Suprapubic skin (tissue), 4 donors: ENCODE data around the gene NRF1. TPM values are rescaled to one million over a fixed set of nuclear protein-coding genes. Genes with fewer than 3 reads are reported as not detected.
"Not testable (repeated sequence)": the region's sequence is repeated elsewhere in the genome, so short reads cannot be mapped to it uniquely, and the experiment has no call there.

ENCODE experiments used
- DNase-seq, 2 donors: peaks; one replicate each; pipeline ENCODE4 v3.0.0-alpha.2; 2019; ENCODE audit warnings: low spot score in 2 of 2
- H3K27ac ChIP-seq: fragments of 200-600 bp; sonication (generic); one replicate; pipeline ENCODE4 v1.5.1; 2019
- H3K27me3 ChIP-seq: fragments of 200-600 bp; sonication (generic); one replicate; pipeline ENCODE4 v1.5.1; 2019
- H3K36me3 ChIP-seq: fragments of 200-600 bp; sonication (generic); one replicate; pipeline ENCODE4 v1.5.1; 2019
- H3K4me1 ChIP-seq: fragments of 200-600 bp; sonication (generic); one replicate; pipeline ENCODE4 v1.5.1; 2019
- H3K4me3 ChIP-seq: fragments of 200-600 bp; sonication (generic); one replicate; pipeline ENCODE4 v1.5.1; 2019; ENCODE audit warnings: mild to moderate bottlenecking
- H3K9me3 ChIP-seq: fragments of 200-600 bp; sonication (generic); one replicate; pipeline ENCODE4 v1.5.1; 2019
- CTCF ChIP-seq, 2 donors: fragments of 200-600 bp in 1 of 2; fragments of 450-650 bp in 1 of 2; sonication (generic) in 1 of 2; IDR thresholded peaks; one replicate each; pipeline ENCODE4 v1.5.1; 2016 to 2019; ENCODE audit warnings: antibody characterized with exemption in 2 of 2, mild to moderate bottlenecking in 1 of 2, moderate library complexity in 1 of 2
- EP300 ChIP-seq: sonication (generic); formaldehyde crosslinking; IDR thresholded peaks from one replicate; pipeline ENCODE4 v1.6.1; 2017; ENCODE audit warnings: antibody characterized with exemption
- POLR2A ChIP-seq, 2 donors: fragments of 450-650 bp; IDR thresholded peaks; one replicate each; pipeline ENCODE4 v1.6.1; 2017; ENCODE audit warnings: antibody characterized with exemption in 2 of 2, mild to moderate bottlenecking in 2 of 2, moderate library complexity in 2 of 2
- POLR2AphosphoS5 ChIP-seq, 3 donors: sonication (generic); formaldehyde crosslinking; IDR thresholded peaks; one replicate each; pipeline ENCODE4 v1.6.1; 2017; ENCODE audit warnings: antibody characterized with exemption in 3 of 3
- WGBS: methylation state at CpG from one replicate; pipeline ENCODE4 v1.1.5; 2018; 5-methylcytosine and 5-hydroxymethylcytosine counted together
- total RNA-seq, 4 donors: library from RNA; depleted of rRNA; stranded (reverse); fragments of >200 nt; gene quantifications; one replicate each; pipeline ENCODE4 v1.1.0, GENCODE V29; 2016

NRF1 gene
- total RNA-seq, 4 donors from 2014 or later: 11.7 to 33.2 (median 15.5) TPM

- Histone ChIP-seq H3K27me3 (no peaks in the 10 kb centered on the region), H3K4me3 (no peak overlapping the region), H3K9me3 (no peaks in the 10 kb centered on the region), H3K4me1 (no peaks in the 10 kb centered on the region), H3K27ac (no peak overlapping the region), H3K36me3 (peaks cover 14% of the 10 kb centered on the region)
- DNase-seq: no peak
- WGBS: 100% methylated on average over 1 of the region's 1 CpG
- TF ChIP-seq POLR2AphosphoS5 (IDR thresholded peaks at IDR 0.05) (no peak), POLR2A (IDR thresholded peaks at IDR 0.05) (no peak), CTCF (IDR thresholded peaks at IDR 0.05) (no peak), EP300 (no peak)
These were observed 56.0 kb downstream of the NRF1 start for GRCh38 chr7:129667551-129667950.

GRCh38 chr7:129669901-129670300 lies 58.4 kb downstream of the NRF1 start:
- no peak overlapping the region for H3K27ac ChIP-seq
- TF ChIP-seq POLR2A (IDR thresholded peaks at IDR 0.05): no peak
- no peak for TF ChIP-seq POLR2AphosphoS5 (IDR thresholded peaks at IDR 0.05)
- no peak for TF ChIP-seq EP300
- TF ChIP-seq CTCF (IDR thresholded peaks at IDR 0.05): no peak

GRCh38 chr7:129670656-129671055 lies 59.1 kb downstream of the NRF1 start:
- no peaks in the 10 kb centered on the region for H3K9me3 ChIP-seq
- no peaks in the 10 kb centered on the region for H3K27me3 ChIP-seq
- H3K36me3 ChIP-seq: peaks cover 34% of the 10 kb centered on the region
- H3K4me1 ChIP-seq: no peaks in the 10 kb centered on the region
- TF ChIP-seq EP300 (no peak), CTCF (IDR thresholded peaks at IDR 0.05) (no peak), POLR2A (IDR thresholded peaks at IDR 0.05) (no peak), POLR2AphosphoS5 (IDR thresholded peaks at IDR 0.05) (no peak)
- H3K4me3 ChIP-seq: no peak overlapping the region
- H3K27ac ChIP-seq: no peak overlapping the region
- no peak for DNase-seq

More at GRCh38 chr7:129669901-129670300, 58.4 kb downstream of the NRF1 start:
- H3K36me3 ChIP-seq: peaks cover 27% of the 10 kb centered on the region
- no peak for DNase-seq
- H3K27me3 ChIP-seq: no peaks in the 10 kb centered on the region
- WGBS: 99% methylated on average over 2 of the region's 2 CpGs
- no peaks in the 10 kb centered on the region for H3K4me1 ChIP-seq
- no peaks in the 10 kb centered on the region for H3K9me3 ChIP-seq
- H3K4me3 ChIP-seq: no peak overlapping the region

GRCh38 chr7:129671266-129671665 lies 59.7 kb downstream of the NRF1 start:
- Histone ChIP-seq H3K4me1 (no peaks in the 10 kb centered on the region), H3K27me3 (no peaks in the 10 kb centered on the region), H3K9me3 (no peaks in the 10 kb centered on the region), H3K27ac (no peak overlapping the region), H3K36me3 (peaks cover 40% of the 10 kb centered on the region), H3K4me3 (no peak overlapping the region)
- no peak for TF ChIP-seq POLR2AphosphoS5 (IDR thresholded peaks at IDR 0.05)
- no peak for TF ChIP-seq POLR2A (IDR thresholded peaks at IDR 0.05)
- TF ChIP-seq CTCF (IDR thresholded peaks at IDR 0.05): no peak
- no peak for TF ChIP-seq EP300
- 77% methylated on average over 9 of the region's 9 CpGs for WGBS
- no peak for DNase-seq

- H3K27me3 ChIP-seq, H3K27ac ChIP-seq, H3K4me3 ChIP-seq, H3K4me1 ChIP-seq, H3K9me3 ChIP-seq, DNase-seq: not testable (repeated sequence)
- 100% methylated on average over 4 of the region's 4 CpGs for whole genome bisulfite sequencing
- peaks cover 45% of the 10 kb centered on the region for H3K36me3 ChIP-seq
These were observed 63.0 kb downstream of the NRF1 start for GRCh38 chr7:129674475-129674874.

GRCh38 chr7:129675521-129675920 lies 64.0 kb downstream of the NRF1 start:
- H3K4me3 ChIP-seq: no peak overlapping the region
- H3K27me3 ChIP-seq: no peaks in the 10 kb centered on the region
- DNase-seq: no peak
- H3K9me3 ChIP-seq: no peaks in the 10 kb centered on the region
- 92% methylated on average over 2 of the region's 2 CpGs for WGBS
- peaks cover 50% of the 10 kb centered on the region for H3K36me3 ChIP-seq
- TF ChIP-seq POLR2A (IDR thresholded peaks at IDR 0.05) (no peak), CTCF (IDR thresholded peaks at IDR 0.05) (no peak), POLR2AphosphoS5 (IDR thresholded peaks at IDR 0.05) (no peak), EP300 (no peak)
- no peak overlapping the region for H3K27ac ChIP-seq
- no peaks in the 10 kb centered on the region for H3K4me1 ChIP-seq
